IMR-90 (cell line): ENCODE results near the gene EML3. TPM values are rescaled to one million over a fixed set of nuclear protein-coding genes. Genes with fewer than 3 reads are reported as not detected.

Experiments
- ATAC-seq: fragments of 200-7000 bp; cut with Tn5 transposase; 2 replicates; pipeline ENCODE4 v1.9.1; 2020; ENCODE audit warnings: low read depth, mild to moderate bottlenecking, moderate library complexity
- BruUV-seq: library from RNA; stranded (reverse); fragments of 400-500 nt; replicated peaks from 2 replicates; lab custom pipeline; 2021; lab: Mats Ljungman, UMichigan
- CTCF ChIA-PET: fragments of 300-600 bp; formaldehyde crosslinking; extraction: SDS; loops from one replicate; lab custom pipeline; 2021; ENCODE audit warnings: antibody characterized with exemption; lab: Yijun Ruan, JAX
- POLR2A ChIA-PET: fragments of 300-600 bp; sonication (Branson Sonifier 250); formaldehyde crosslinking; loops from one replicate; lab custom pipeline; 2022; ENCODE audit warnings: antibody characterized with exemption; ENCODE audit not compliant: unreplicated experiment; lab: Charles Lee
- DNase-seq: peaks from one replicate; pipeline ENCODE4 v3.0.0; 2013
- H2AFZ ChIP-seq: replicated peaks from 2 replicates; pipeline ENCODE3; 2013; ENCODE audit warnings: low read length, mild to moderate bottlenecking; ENCODE audit not compliant: poor library complexity
- H2AK5ac ChIP-seq: 2 replicates; pipeline ENCODE4 v1.6.1; 2013; ENCODE audit warnings: low read depth, low read length, inconsistent platforms
- H2AK9ac ChIP-seq: replicated peaks from 2 replicates; pipeline ENCODE3; 2013; ENCODE audit warnings: mild to moderate bottlenecking, low read depth, low read length, moderate library complexity; ENCODE audit not compliant: poor library complexity
- H2BK120ac ChIP-seq: 2 replicates; pipeline ENCODE4 v1.6.1; 2013; ENCODE audit warnings: low read depth, low read length, inconsistent platforms
- H2BK15ac ChIP-seq: 3 replicates; pipeline ENCODE4 v1.6.1; 2013; ENCODE audit warnings: low read depth, low read length, inconsistent platforms
- H2BK20ac ChIP-seq: 2 replicates; pipeline ENCODE4 v1.6.1; 2013; ENCODE audit warnings: low read depth, mild to moderate bottlenecking, inconsistent platforms, low read length, moderate library complexity
- H2BK5ac ChIP-seq: 2 replicates; pipeline ENCODE4 v1.6.1; 2013; ENCODE audit warnings: mild to moderate bottlenecking, low read depth, low read length, inconsistent platforms; ENCODE audit not compliant: poor library complexity, severe bottlenecking
- H3K14ac ChIP-seq: replicated peaks from 2 replicates; pipeline ENCODE4 v1.6.1; 2013; ENCODE audit warnings: low read depth, low read length, inconsistent platforms
- H3K18ac ChIP-seq: 2 replicates; pipeline ENCODE4 v1.6.1; 2013; ENCODE audit warnings: low read depth, low read length, control low read depth
- H3K23ac ChIP-seq: 2 replicates; pipeline ENCODE4 v1.6.1; 2013; ENCODE audit warnings: low read depth, low read length, inconsistent platforms
- H3K27ac ChIP-seq: 2 replicates; pipeline ENCODE4 v1.5.1; 2013; ENCODE audit warnings: mild to moderate bottlenecking, control low read depth, low read length; ENCODE audit not compliant: insufficient read depth
- H3K27me3 ChIP-seq: 2 replicates; pipeline ENCODE4 v1.6.1; 2013; ENCODE audit warnings: low read length; ENCODE audit not compliant: control insufficient read depth, insufficient read depth
- H3K36me3 ChIP-seq: 2 replicates; pipeline ENCODE4 v1.6.1; 2013; ENCODE audit warnings: low read length, mixed read lengths; ENCODE audit not compliant: control insufficient read depth, insufficient read depth
- H3K4ac ChIP-seq: 2 replicates; pipeline ENCODE4 v1.6.1; 2013; ENCODE audit warnings: low read depth, low read length, inconsistent platforms
- H3K4me1 ChIP-seq: 2 replicates; pipeline ENCODE4 v1.6.1; 2013; ENCODE audit warnings: low read length, mixed read lengths; ENCODE audit not compliant: control insufficient read depth, insufficient read depth
- H3K4me2 ChIP-seq: 2 replicates; pipeline ENCODE4 v1.6.1; 2013; ENCODE audit warnings: low read depth, mild to moderate bottlenecking, control low read depth, low read length, moderate library complexity
- H3K4me3 ChIP-seq: 2 replicates; pipeline ENCODE4 v1.5.1; 2013; ENCODE audit warnings: low read depth, mild to moderate bottlenecking, control low read depth, low read length, moderate library complexity; ENCODE audit not compliant: insufficient read depth
- H3K56ac ChIP-seq: 2 replicates; pipeline ENCODE4 v1.6.1; 2013; ENCODE audit warnings: low read length, inconsistent platforms; ENCODE audit not compliant: insufficient read depth; ENCODE audit errors: extremely low read depth
- H3K79me1 ChIP-seq, 2 experiments: 2 replicates each; pipeline ENCODE4 v1.6.1; 2013; ENCODE audit warnings: low read length in 2 of 2, inconsistent platforms in 1 of 2, low read depth in 1 of 2
- H3K9ac ChIP-seq: 2 replicates; pipeline ENCODE4 v1.6.1; 2013; ENCODE audit warnings: low read depth, low read length, control low read depth
- H3K9me1 ChIP-seq: 2 replicates; pipeline ENCODE4 v1.6.1; 2013; ENCODE audit warnings: low read length, inconsistent platforms; ENCODE audit not compliant: insufficient read depth
- H3K9me3 ChIP-seq: 2 replicates; pipeline ENCODE4 v1.6.1; 2013; ENCODE audit warnings: low read length; ENCODE audit not compliant: control insufficient read depth, insufficient read depth
- H4K20me1 ChIP-seq: 2 replicates; pipeline ENCODE4 v1.6.1; 2013; ENCODE audit warnings: low read length, inconsistent platforms; ENCODE audit not compliant: insufficient read depth
- H4K5ac ChIP-seq: 2 replicates; pipeline ENCODE4 v1.6.1; 2013; ENCODE audit warnings: mild to moderate bottlenecking, low read depth, low read length, control low read depth
- H4K8ac ChIP-seq, 2 experiments: 2 replicates each; pipeline ENCODE4 v1.6.1; 2013; ENCODE audit warnings: low read depth in 2 of 2, low read length in 2 of 2, control low read depth in 1 of 2, inconsistent platforms in 1 of 2
- H4K91ac ChIP-seq: 2 replicates; pipeline ENCODE4 v1.6.1; 2013; ENCODE audit warnings: low read depth, low read length, inconsistent platforms; ENCODE audit not compliant: insufficient read depth
- BHLHE40 ChIP-seq: fragments of 150-350 bp; IDR thresholded peaks from 2 replicates; pipeline ENCODE4 v1.6.1; 2016; ENCODE audit warnings: mild to moderate bottlenecking, low read depth, low read length
- CEBPB ChIP-seq: IDR thresholded peaks from 2 replicates; pipeline ENCODE4 v1.6.1; 2012; ENCODE audit warnings: low read depth, low read length, improper control_type of control experiment
- CHD1 ChIP-seq: IDR thresholded peaks from 2 replicates; pipeline ENCODE4 v1.6.1; 2012; ENCODE audit warnings: low read depth, low read length, improper control_type of control experiment
- FOS ChIP-seq: fragments of 150-350 bp; IDR thresholded peaks from 2 replicates; pipeline ENCODE4 v1.6.1; 2016; ENCODE audit warnings: low read depth, low read length
- MAFK ChIP-seq: IDR thresholded peaks from 2 replicates; pipeline ENCODE4 v1.6.1; 2012; ENCODE audit warnings: low read depth, low read length, improper control_type of control experiment
- MAZ ChIP-seq: IDR thresholded peaks from 2 replicates; pipeline ENCODE4 v1.6.1; 2012; ENCODE audit warnings: low read depth, mild to moderate bottlenecking, low read length, improper control_type of control experiment, moderate library complexity, borderline replicate concordance
- MXI1 ChIP-seq: IDR thresholded peaks from 2 replicates; pipeline ENCODE4 v1.6.1; 2012; ENCODE audit warnings: low read depth, mild to moderate bottlenecking, low read length, moderate library complexity, borderline replicate concordance
- NFE2L2 ChIP-seq: fragments of 150-350 bp; IDR thresholded peaks from 2 replicates; pipeline ENCODE4 v1.6.1; 2016; ENCODE audit warnings: low read depth, mild to moderate bottlenecking, low read length
- POLR2A ChIP-seq: IDR thresholded peaks from 2 replicates; pipeline ENCODE4 v1.6.1; 2012; ENCODE audit warnings: mild to moderate bottlenecking, low read depth, low read length
- RAD21 ChIP-seq: IDR thresholded peaks from 2 replicates; pipeline ENCODE4 v1.6.1; 2012; ENCODE audit warnings: low read length, improper control_type of control experiment
- RCOR1 ChIP-seq: IDR thresholded peaks from 2 replicates; pipeline ENCODE4 v1.6.1; 2012; ENCODE audit warnings: mild to moderate bottlenecking, low read length, improper control_type of control experiment; ENCODE audit not compliant: insufficient replicate concordance
- RFX5 ChIP-seq: IDR thresholded peaks from 2 replicates; pipeline ENCODE4 v1.8.0; 2012; ENCODE audit warnings: low read depth, mild to moderate bottlenecking, low read length, moderate library complexity
- SMC3 ChIP-seq: fragments of 150-350 bp; IDR thresholded peaks from 2 replicates; pipeline ENCODE4 v1.6.1; 2016; ENCODE audit warnings: low read depth, mild to moderate bottlenecking, antibody characterized with exemption, low read length, moderate library complexity
- WGBS, 2 experiments: methylation state at CpG; one replicate each; pipeline versions ENCODE4 v1.1.5 to v1.1.7; 2013; ENCODE audit warnings: missing lambda C conversion rate in 2 of 2; ENCODE audit not compliant: insufficient read length in 1 of 2; ENCODE audit errors: extremely low coverage in 2 of 2; 5-methylcytosine and 5-hydroxymethylcytosine counted together
- dilution Hi-C: fragments of 300-500 bp; cut with HindIII; formaldehyde crosslinking; loops from one replicate; pipeline ENCODE4 v1.14.3; 2018; ENCODE audit warnings: low sequenced_read_pairs; ENCODE audit not compliant: unreplicated experiment
- in situ Hi-C: fragments of 300-500 bp; cut with MboI; formaldehyde crosslinking; loops from 3 replicates; pipeline ENCODE4 v1.14.3; 2019; ENCODE audit warnings: low sequenced_read_pairs, inconsistent platforms, mixed read lengths
- intact Hi-C: fragments of 100-400 bp; cut with micrococcal nuclease; formaldehyde crosslinking; loops from 2 replicates; pipeline ENCODE4 v1.10.0; 2022
- polyA plus RNA-seq, 3 experiments: library from polyadenylated mRNA; depleted of rRNA; stranded (reverse); fragments of >200 nt; gene quantifications; 2 replicates each; pipeline ENCODE4 v1.2.3, GENCODE V29; 2012; ENCODE audit warnings: low replicate concordance in 1 of 3
- total RNA-seq: library from RNA; depleted of rRNA; stranded (reverse); fragments of >200 nt; gene quantifications from 2 replicates; pipeline ENCODE4 v1.2.3, GENCODE V29; 2012
- TF ChIP-seq, protein P1 (sequence below): fragments of 150-350 bp; IDR thresholded peaks from 2 replicates; pipeline ENCODE4 v1.6.1; 2017; ENCODE audit warnings: mild to moderate bottlenecking, antibody characterized with exemption, low read length, low read depth
- TF ChIP-seq, protein P2 (sequence below): conservative IDR thresholded peaks from 2 replicates; pipeline ENCODE4 v1.5.1; 2012; ENCODE audit warnings: mild to moderate bottlenecking, low read depth, low read length, improper control_type of control experiment
- TF ChIP-seq, protein P3 (sequence below): fragments of 150-350 bp; IDR thresholded peaks from 2 replicates; pipeline ENCODE4 v1.6.1; 2016; ENCODE audit warnings: low read depth, mild to moderate bottlenecking, low read length, moderate library complexity, borderline replicate concordance

EML3 gene
- total and polyA plus RNA-seq, 2 of the 4 experiments (the other 2 are of a cell fraction): 5.0 to 24.7 TPM

DNA sequence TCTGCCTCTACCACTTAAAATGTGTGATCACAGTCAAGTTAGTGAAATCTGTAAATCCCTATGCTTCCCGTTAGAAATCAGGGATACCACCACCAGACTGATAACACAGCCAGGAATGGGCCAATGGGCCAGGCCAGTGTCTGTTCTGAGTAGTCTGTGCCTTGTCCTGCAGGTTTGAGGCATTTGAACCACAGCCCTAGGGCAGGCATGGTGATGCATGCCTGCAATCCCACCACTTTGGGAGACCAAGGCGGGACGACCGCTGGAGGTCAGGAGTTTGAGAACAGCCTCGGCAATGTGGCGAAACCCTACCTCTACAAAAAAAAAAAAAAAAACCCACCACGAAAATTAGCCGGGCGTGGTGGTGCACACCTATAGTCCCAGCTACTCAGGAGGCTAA is 53.9 kb downstream of the EML3 start:
- Histone ChIP-seq H3K4me3 (no peak overlapping the region), H4K20me1 (peaks cover 38% of the 10 kb centered on the region), H3K14ac (no peak overlapping the region), H2AFZ (no peak overlapping the region), H3K9ac (no peak overlapping the region), H2AK9ac (no peak overlapping the region), H2BK20ac (no peak overlapping the region), H4K91ac (no peak overlapping the region), H2AK5ac (0 out of 2 replicates have a peak overlapping the region, but pooled peaks have one; percentile 36), H3K9me3 (no peaks in the 10 kb centered on the region), H3K56ac (no peak overlapping the region), H3K4me2 (no peak overlapping the region), H3K4me1 (peaks cover 32% of the 10 kb centered on the region), H2BK15ac (no peak overlapping the region), H3K4ac (no peak overlapping the region), H4K8ac (no peak overlapping the region), H3K18ac (no peak overlapping the region), H3K79me1 (peaks cover 21 to 46% of the 10 kb centered on the region in 2 experiments), H4K5ac (no peak overlapping the region), H3K23ac (peak overlapping the region; percentile 4; the same call in 1 of the 2 replicates), H3K27me3 (no peaks in the 10 kb centered on the region), H2BK120ac (no peak overlapping the region), H2BK5ac (no peak overlapping the region), H3K36me3 (peaks cover 26% of the 10 kb centered on the region), H3K9me1 (peaks cover 24% of the 10 kb centered on the region), H3K27ac (no peak overlapping the region)
- no TSS peak for BruUV-seq
- DNase-seq (no peak), ATAC-seq (no peak)
- TF ChIP-seq, protein P1, sequence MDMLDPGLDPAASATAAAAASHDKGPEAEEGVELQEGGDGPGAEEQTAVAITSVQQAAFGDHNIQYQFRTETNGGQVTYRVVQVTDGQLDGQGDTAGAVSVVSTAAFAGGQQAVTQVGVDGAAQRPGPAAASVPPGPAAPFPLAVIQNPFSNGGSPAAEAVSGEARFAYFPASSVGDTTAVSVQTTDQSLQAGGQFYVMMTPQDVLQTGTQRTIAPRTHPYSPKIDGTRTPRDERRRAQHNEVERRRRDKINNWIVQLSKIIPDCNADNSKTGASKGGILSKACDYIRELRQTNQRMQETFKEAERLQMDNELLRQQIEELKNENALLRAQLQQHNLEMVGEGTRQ: no peak
- TF ChIP-seq RAD21 (no peak), MAFK (no peak), MAZ (no peak), CEBPB (no peak), NFE2L2 (no peak), FOS (no peak), RFX5 (no peak), SMC3 (no peak), MXI1 (no peak), CHD1 (no peak), RCOR1 (no peak), POLR2A (no peak), BHLHE40 (no peak)
- TF ChIP-seq, protein P2, sequence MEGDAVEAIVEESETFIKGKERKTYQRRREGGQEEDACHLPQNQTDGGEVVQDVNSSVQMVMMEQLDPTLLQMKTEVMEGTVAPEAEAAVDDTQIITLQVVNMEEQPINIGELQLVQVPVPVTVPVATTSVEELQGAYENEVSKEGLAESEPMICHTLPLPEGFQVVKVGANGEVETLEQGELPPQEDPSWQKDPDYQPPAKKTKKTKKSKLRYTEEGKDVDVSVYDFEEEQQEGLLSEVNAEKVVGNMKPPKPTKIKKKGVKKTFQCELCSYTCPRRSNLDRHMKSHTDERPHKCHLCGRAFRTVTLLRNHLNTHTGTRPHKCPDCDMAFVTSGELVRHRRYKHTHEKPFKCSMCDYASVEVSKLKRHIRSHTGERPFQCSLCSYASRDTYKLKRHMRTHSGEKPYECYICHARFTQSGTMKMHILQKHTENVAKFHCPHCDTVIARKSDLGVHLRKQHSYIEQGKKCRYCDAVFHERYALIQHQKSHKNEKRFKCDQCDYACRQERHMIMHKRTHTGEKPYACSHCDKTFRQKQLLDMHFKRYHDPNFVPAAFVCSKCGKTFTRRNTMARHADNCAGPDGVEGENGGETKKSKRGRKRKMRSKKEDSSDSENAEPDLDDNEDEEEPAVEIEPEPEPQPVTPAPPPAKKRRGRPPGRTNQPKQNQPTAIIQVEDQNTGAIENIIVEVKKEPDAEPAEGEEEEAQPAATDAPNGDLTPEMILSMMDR: no peak
- TF ChIP-seq, protein P3, sequence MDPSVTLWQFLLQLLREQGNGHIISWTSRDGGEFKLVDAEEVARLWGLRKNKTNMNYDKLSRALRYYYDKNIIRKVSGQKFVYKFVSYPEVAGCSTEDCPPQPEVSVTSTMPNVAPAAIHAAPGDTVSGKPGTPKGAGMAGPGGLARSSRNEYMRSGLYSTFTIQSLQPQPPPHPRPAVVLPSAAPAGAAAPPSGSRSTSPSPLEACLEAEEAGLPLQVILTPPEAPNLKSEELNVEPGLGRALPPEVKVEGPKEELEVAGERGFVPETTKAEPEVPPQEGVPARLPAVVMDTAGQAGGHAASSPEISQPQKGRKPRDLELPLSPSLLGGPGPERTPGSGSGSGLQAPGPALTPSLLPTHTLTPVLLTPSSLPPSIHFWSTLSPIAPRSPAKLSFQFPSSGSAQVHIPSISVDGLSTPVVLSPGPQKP: no peak
- intact Hi-C loops (no loop called here), dilution Hi-C loops (no loop called here), in situ Hi-C loops (loop anchor here (5.0 kb wide), 1 partner anchor 161 kb away; no protein-coding TSS in a partner anchor)
- POLR2A ChIA-PET: no interaction called here
- CTCF ChIA-PET: interaction anchor here (1.0 to 2.7 kb wide), 2 partner anchors 16 to 164 kb away, joined by 4 to 8 read pairs; no protein-coding TSS in a partner anchor
- no CpG with 5 or more reads among the region's 9 CpGs for WGBS, 2 experiments
